NCI-H748 (cell line): ENCODE data around the gene UBE2D2.
"Not testable (repeated sequence)": the region's sequence is repeated elsewhere in the genome, so short reads cannot be mapped to it uniquely, and the experiment has no call there.

ENCODE experiments used
- DNase-seq: peaks from one replicate; lab custom pipeline; 2025; ENCODE audit not compliant: unreplicated experiment; lab: John Stamatoyannopoulos, UW

Gene UBE2D2

GRCh38 chr5:139560752-139561654 is at the start of gene UBE2D2:
UBE2D2 (plus strand) TSS chr5:139561339; CDS start chr5:139561792, 453 bp downstream.
- DNase-seq: peak; percentile 99

DNA sequence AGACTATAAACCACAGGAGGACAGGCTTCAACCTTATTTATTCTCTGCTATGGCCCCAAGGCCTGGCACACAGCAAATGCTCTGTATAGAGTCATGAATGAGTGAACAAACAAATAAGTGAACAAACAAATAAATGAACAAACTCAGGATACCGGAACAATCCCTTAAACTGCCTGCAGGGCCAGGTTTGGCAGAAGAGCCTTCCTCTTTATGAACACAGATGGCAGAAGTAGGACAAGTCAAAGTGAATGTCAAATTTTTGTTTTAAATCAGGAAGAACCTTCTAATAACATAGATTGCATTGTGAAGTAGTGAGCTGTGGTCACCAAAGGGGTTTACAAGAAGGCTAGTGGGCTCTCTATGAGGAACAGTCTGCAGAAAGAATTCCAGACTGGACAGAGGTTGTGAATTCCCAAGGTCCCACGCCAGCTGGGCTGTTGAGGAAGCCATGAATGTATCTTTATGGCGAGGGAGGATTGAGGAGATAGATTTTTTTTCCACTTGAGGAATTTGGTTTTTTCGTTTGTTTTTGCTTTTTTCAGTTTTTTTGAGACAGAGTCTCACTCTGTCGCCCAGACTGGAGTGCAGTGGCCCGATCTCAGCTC is 48.3 kb upstream of the UBE2D2 start:
- no peak for DNase-seq

GRCh38 chr5:139513434-139513833 is 47.7 kb upstream of the UBE2D2 start:
- DNase-seq: peak; percentile 78

DNA sequence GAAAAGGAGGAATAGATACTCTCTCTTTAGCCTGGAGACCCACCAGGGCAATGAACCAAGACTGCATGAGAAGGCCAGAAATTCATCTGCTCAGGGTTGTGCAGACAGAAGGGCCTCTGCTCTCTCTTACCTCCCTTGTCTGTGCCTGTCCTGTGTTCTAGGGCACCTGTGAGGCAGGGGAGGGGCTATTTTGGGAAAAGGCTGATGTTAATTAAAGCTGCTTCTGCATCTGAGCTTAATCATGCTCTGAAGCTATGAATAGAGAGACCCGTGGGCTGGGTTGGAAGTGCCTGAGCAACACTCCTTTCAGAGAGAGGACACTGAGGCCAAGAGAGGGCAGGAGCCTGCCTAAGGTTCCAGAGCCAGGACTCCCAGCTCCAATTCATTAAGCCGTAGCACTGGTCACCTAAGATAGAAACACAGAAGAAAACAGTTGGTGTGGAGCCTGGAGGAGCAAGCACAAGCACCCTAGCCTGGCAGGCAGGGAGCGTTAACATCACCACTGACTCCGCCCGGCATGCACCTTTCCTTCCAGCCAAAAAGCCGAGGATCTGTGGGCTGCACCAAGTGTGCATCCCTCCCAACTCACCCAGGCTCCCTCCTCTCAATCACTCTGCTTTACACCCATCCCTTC is 47.2 kb upstream of the UBE2D2 start:
- DNase-seq: no peak

- no peak for DNase-seq
Observed at GRCh38 chr5:139514486-139514856, 46.7 kb upstream of the UBE2D2 start.

- DNase-seq: peak; percentile 90
Observed at GRCh38 chr5:139517683-139518564, 43.2 kb upstream of the UBE2D2 start.

GRCh38 chr5:139523635-139524445 is 37.3 kb upstream of the UBE2D2 start:
- DNase-seq: no peak

GRCh38 chr5:139524446-139524845 is 36.7 kb upstream of the UBE2D2 start:
- no peak for DNase-seq

DNA sequence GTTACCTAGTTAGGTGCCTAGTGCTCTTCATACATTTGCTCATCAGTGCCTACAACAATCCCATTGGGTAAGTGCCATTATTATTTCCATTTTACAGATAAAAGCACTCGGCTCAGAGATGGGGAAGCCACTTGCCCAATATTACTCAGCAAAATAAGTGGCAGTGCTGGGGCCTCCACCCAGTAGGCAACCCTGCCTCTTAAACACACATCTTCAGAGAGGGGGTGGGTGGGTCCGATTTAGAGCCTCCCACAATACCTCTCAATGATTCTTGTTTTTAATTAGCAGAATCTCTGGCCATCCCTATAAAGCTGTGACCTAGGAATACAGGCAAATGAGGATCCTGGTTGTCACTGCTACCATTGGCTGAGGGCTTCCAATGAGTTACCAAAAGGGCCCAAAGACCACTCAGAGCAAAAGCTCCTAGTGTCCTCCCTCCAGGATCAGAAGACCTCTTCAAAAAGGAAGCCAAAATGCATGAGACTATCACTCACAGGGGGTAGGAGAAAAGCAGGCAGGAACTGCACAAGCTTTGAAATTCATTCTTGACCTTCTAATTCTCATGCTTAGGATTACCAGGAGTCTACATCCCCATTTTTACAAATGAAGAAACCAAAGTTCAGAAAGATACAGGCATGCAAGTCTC is 36.1 kb upstream of the UBE2D2 start:
- no peak for DNase-seq

GRCh38 chr5:139525586-139526308 is 35.4 kb upstream of the UBE2D2 start:
- not testable (repeated sequence) for DNase-seq

GRCh38 chr5:139526309-139527089 is 34.6 kb upstream of the UBE2D2 start:
- not testable (repeated sequence) for DNase-seq

DNA sequence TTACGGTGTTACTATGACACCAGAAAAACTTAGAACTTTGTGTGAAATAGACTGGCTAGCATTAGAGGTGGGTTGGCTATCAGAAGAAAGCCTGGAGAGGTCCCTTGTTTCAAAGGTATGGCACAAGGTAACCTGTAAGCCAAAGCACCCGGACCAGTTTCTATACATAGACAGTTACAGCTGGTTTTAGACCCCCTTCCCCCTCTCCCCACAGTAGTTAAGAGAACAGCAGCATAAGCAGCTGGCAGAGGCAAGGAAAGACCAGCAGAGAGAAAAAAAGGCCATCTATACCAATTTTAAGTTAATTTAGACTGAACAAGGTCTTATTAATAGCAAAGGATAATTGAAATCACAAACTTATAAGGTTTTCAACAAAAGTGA is 34.1 kb upstream of the UBE2D2 start:
- DNase-seq: not testable (repeated sequence)

DNA sequence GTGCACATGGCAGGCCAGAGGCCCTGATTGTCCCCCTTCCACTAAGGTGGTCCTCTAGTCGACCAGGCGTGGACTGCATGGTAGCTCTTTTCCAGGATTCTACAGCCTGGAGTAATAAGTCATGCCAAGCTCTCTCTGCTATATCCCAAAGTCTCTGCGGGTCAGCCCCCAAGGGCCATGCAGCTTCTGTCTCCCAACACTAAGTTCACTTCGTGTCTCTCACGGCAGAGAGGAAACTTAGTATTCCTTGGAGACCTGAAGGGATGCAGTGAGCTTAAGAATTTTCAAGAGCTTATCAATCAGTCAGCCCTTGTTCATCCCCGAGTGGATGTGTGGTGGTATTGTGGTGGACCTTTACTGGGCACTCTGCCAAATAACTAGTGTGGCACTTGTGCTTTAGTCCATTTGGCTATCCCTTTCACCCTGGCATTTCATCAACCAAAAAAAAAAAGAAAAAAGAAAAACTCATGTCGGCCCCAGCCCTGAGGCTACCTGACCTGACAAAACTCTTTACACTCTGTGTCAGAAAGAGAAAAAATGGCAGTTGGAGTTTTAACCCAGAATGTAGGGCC is 33.2 kb upstream of the UBE2D2 start:
- DNase-seq: not testable (repeated sequence)

DNA sequence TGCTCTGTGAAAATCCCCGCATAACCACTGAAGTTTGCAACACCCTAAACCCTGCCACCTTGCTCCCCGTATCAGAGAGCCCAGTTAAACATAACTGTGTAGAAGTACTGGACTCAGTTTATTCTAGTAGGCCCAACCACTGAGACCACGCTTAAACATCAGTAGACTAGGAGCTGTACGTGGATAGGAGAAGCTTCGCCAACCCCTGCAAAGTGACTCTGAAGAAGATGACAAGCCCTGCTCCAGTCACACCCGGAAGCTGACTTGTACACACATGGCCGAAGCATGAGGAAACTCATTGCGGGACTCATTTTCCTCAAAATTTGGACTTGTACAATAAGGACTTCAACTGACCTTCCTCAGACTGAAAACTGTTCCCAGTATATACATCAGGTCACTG is 32.4 kb upstream of the UBE2D2 start:
- DNase-seq: not testable (repeated sequence)

GRCh38 chr5:139530079-139530478 is 31.1 kb upstream of the UBE2D2 start:
- not testable (repeated sequence) for DNase-seq

DNA sequence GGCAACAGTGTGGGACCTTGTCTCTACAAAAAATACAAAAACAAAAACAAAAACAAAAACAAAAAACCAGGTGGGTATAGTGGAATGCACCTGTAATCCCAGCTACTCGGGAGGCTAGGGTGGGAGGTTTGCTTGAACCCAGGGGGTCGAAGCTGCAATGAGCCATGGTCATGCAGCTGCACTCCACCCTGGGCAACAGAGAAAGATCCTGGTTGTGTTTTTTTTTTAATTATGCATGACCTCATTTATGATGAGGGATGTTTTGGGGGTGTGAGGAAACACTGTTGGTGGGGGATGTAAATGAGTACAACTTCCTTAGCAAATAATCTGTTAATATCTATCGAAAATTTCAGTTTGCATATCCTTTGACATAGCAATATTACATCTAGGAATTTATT is 29.4 kb upstream of the UBE2D2 start:
- no peak for DNase-seq

DNA sequence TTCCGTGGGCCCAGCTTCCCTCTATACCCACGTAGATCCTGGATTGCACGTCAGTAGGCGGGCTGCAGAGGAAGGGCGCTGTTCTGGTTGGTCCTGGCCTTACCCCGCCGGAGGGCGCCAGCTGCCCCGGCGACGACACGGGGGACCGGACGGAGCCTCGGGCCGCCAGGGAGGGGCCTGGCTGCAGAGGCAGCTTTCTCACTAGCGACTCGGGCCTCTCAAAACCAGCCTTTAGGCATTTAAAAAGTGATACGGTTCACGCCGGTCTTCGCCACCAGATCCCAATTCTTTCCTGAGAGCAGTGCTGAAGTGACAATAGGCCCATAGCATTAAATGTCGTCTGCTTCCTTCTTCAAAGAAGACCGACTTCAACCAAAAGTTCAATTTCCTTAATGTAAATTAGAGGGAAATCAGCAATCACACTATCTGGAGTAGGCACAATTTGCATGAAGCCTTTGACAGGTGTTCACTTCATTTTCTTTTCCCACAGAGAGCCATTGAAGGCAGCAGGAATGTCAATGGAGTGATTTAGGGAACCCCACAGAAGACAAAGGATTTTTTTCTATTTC is 17.6 kb upstream of the UBE2D2 start:
- peak; percentile 12 for DNase-seq
